NT2/D1 (cell line): Measurements from ENCODE around the gene ATP8B4.

ENCODE experiments used
- YY1 ChIP-seq: IDR thresholded peaks from 2 replicates; pipeline ENCODE4 v1.6.1; 2011; ENCODE audit not compliant: insufficient read length, insufficient read depth
- ZNF274 ChIP-seq: IDR thresholded peaks from 2 replicates; pipeline ENCODE4 v1.6.1; 2011; ENCODE audit warnings: mild to moderate bottlenecking, low read depth, low read length

- TF ChIP-seq ZNF274 (no peak), YY1 (no peak)
These were observed 76.3 kb downstream of the ATP8B4 start for GRCh38 chr15:50042775-50043174.
